Ectodermal cell (in vitro differentiated cells): ENCODE measurements around the gene TGM2.
A peak's percentile ranks its signal among the peaks of the same experiment; 100 is the strongest.

Experiments used
- H3K27ac ChIP-seq: 2 replicates; pipeline ENCODE4 v1.7.0; 2013; ENCODE audit warnings: mild to moderate bottlenecking, low read depth, low read length; ENCODE audit not compliant: insufficient read depth, poor library complexity, severe bottlenecking
- H3K27me3 ChIP-seq: 2 replicates; pipeline ENCODE4 v1.7.0; 2013; ENCODE audit warnings: mild to moderate bottlenecking, low read length; ENCODE audit not compliant: insufficient read depth, control insufficient read depth, poor library complexity, severe bottlenecking
- H3K36me3 ChIP-seq: one replicate; pipeline ENCODE4 v1.7.0; 2013; ENCODE audit warnings: low read length; ENCODE audit not compliant: control insufficient read depth, insufficient read depth
- H3K4me1 ChIP-seq: one replicate; pipeline ENCODE4 v1.7.0; 2013; ENCODE audit warnings: low read length; ENCODE audit not compliant: control insufficient read depth, insufficient read depth
- H3K4me3 ChIP-seq: 2 replicates; pipeline ENCODE4 v1.7.0; 2013; ENCODE audit warnings: low read depth, low read length, control low read depth; ENCODE audit not compliant: insufficient read depth
- H3K9me3 ChIP-seq: 2 replicates; pipeline ENCODE4 v1.7.0; 2013; ENCODE audit warnings: mild to moderate bottlenecking, low read length, moderate library complexity; ENCODE audit not compliant: control insufficient read depth
- WGBS, 2 experiments: methylation state at CpG; one replicate each; pipeline ENCODE4 v1.1.7; 2013; ENCODE audit warnings: missing lambda C conversion rate in 2 of 2; 5-methylcytosine and 5-hydroxymethylcytosine counted together

The TGM2 gene

DNA sequence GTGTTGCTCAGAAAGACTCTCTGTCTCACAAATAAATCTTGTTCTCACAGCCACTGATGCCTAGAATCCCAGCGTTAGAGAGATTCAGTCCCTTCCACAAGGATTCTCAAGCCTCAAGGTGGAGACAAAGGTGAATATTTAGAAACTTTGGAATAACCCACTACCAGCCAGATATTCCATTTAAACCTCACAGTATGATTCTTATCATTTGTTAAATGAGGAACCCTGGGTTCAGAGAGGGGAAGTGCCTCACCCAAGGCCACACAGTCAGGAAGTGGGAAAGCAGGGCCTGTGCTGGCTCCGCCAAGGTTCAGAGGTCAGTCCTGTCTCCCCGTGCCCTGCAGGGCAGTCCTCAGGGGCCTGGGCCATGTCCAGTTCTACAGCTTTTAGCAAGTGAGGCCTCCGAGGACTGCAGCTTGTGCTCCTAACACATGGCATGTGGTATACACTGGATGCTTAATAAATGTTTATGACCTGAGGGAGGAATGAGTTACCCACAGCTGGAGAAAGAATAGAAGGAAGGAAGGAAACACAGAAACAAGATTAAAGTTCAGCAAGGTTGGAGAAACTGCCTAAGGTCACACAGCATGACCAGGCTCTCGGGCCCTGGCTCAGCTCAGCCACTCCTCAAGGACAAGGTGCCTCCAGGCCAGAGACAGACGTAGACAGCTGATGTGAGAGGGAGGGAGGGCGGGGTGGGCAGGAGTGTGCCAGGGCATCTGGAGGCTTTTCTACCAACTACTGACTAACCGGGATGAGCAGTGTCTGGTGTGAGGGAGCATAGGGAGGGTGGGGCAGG is 3.9 kb upstream of the TGM2 start:
- Histone ChIP-seq H3K9me3 (no peaks in the 10 kb centered on the region), H3K4me3 (no peak overlapping the region), H3K27me3 (peaks cover 12% of the 10 kb centered on the region), H3K27ac (no peak overlapping the region), H3K4me1 (peaks cover 17% of the 10 kb centered on the region), H3K36me3 (no peaks in the 10 kb centered on the region)
- WGBS, 2 experiments, result 86 to 87% methylated on average over 7 of the region's 8 CpGs

GRCh38 chr20:38167851-38168760 is 3.0 kb upstream of the TGM2 start:
- peaks cover 12% of the 10 kb centered on the region for H3K27me3 ChIP-seq
- H3K4me3 ChIP-seq, result no peak overlapping the region
- H3K27ac ChIP-seq, result no peak overlapping the region
- no peaks in the 10 kb centered on the region for H3K9me3 ChIP-seq
- H3K36me3 ChIP-seq, result no peaks in the 10 kb centered on the region
- H3K4me1 ChIP-seq, result peaks cover 10% of the 10 kb centered on the region
- 61 to 63% methylated on average over 7 of the region's 7 CpGs for WGBS, 2 experiments

- H3K9me3 ChIP-seq, result no peaks in the 10 kb centered on the region
- peaks cover 10% of the 10 kb centered on the region for H3K4me1 ChIP-seq
- H3K27ac ChIP-seq, result no peak overlapping the region
- H3K36me3 ChIP-seq, result no peaks in the 10 kb centered on the region
- 89 to 94% methylated on average over 8 of the region's 8 CpGs for WGBS, 2 experiments
- H3K27me3 ChIP-seq, result peaks cover 12% of the 10 kb centered on the region
- no peak overlapping the region for H3K4me3 ChIP-seq
Observed at GRCh38 chr20:38167328-38167850, 2.3 kb upstream of the TGM2 start.

GRCh38 chr20:38166703-38167233 is 1.7 kb upstream of the TGM2 start:
- H3K9me3 ChIP-seq, result no peaks in the 10 kb centered on the region
- no peaks in the 10 kb centered on the region for H3K36me3 ChIP-seq
- no peak overlapping the region for H3K27ac ChIP-seq
- H3K4me1 ChIP-seq, result peaks cover 10% of the 10 kb centered on the region
- H3K27me3 ChIP-seq, result peaks cover 12% of the 10 kb centered on the region
- H3K4me3 ChIP-seq, result no peak overlapping the region
- 90 to 92% methylated on average over 11 of the region's 11 CpGs for WGBS, 2 experiments

- H3K9me3 ChIP-seq, result no peaks in the 10 kb centered on the region
- 92 to 93% methylated on average over 11 of the region's 11 CpGs for WGBS, 2 experiments
- H3K4me1 ChIP-seq, result peaks cover 7% of the 10 kb centered on the region
- H3K4me3 ChIP-seq, result no peak overlapping the region
- H3K36me3 ChIP-seq, result no peaks in the 10 kb centered on the region
- H3K27me3 ChIP-seq, result peaks cover 12% of the 10 kb centered on the region
- no peak overlapping the region for H3K27ac ChIP-seq
Observed at GRCh38 chr20:38165966-38166702, 1.1 kb upstream of the TGM2 start.

DNA sequence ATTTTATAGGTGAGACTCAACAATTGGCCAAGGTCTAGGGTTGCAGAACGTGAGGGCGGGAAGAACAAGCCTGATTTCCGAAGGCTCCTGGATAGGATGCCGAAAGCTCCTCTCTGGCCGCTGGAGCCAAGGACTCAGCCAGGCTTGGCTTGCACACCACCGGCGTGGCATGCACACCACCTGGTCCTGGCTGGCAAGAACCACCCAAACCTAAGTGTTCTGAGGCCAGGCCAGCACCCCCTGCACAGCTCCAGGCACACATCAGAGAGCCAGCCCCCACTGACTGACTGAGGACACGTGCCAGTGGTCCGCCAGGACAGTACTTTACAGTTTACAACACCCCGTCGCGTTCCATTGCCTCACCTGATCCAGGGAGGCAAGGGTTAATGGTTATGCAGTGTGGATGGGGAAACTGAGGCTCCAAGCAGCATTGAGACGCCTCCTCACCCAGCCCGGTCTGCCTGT is 414 bp downstream of the TGM2 start:
- peaks cover 5% of the 10 kb centered on the region for H3K4me1 ChIP-seq
- H3K9me3 ChIP-seq, result no peaks in the 10 kb centered on the region
- H3K4me3 ChIP-seq, result peak overlapping the region; percentile 37
- H3K27ac ChIP-seq, result no peak overlapping the region
- H3K27me3 ChIP-seq, result peaks cover 12% of the 10 kb centered on the region
- no peaks in the 10 kb centered on the region for H3K36me3 ChIP-seq
- 76 to 77% methylated on average over 14 of the region's 14 CpGs for WGBS, 2 experiments

DNA sequence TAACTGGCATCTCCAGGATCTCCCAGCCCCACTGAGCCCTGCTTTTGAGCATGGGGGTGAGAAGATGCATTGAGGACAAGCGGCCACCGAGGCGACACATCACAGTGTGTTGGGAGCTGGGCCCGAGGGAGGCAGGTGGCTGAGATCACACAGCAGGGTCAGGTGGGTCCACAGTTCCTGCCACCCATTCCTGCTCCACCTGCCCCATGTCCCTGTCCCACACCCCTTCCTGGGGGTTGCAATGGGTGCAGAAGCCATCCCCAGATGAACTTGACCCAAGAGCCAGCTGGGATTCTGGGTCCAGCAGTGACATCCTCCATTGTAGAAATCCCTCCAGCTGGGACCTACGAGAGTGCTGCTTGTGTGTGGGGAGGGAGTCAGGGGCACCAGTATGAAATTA is 1.0 kb downstream of the TGM2 start:
- Histone ChIP-seq H3K36me3 (no peaks in the 10 kb centered on the region), H3K4me3 (no peak overlapping the region), H3K27ac (no peak overlapping the region), H3K9me3 (no peaks in the 10 kb centered on the region), H3K4me1 (peaks cover 5% of the 10 kb centered on the region), H3K27me3 (peaks cover 12% of the 10 kb centered on the region)
- 96 to 98% methylated on average over 5 of the region's 5 CpGs for WGBS, 2 experiments

GRCh38 chr20:38162878-38163875 is 1.9 kb downstream of the TGM2 start:
- Histone ChIP-seq H3K36me3 (no peaks in the 10 kb centered on the region), H3K9me3 (no peaks in the 10 kb centered on the region), H3K4me1 (peaks cover 11% of the 10 kb centered on the region), H3K27ac (no peak overlapping the region), H3K27me3 (peaks cover 12% of the 10 kb centered on the region), H3K4me3 (no peak overlapping the region)
- 75 to 76% methylated on average over 15 of the region's 15 CpGs for WGBS, 2 experiments

- WGBS, 2 experiments, result 84 to 92% methylated on average over 2 of the region's 2 CpGs
- Histone ChIP-seq H3K4me3 (no peak overlapping the region), H3K27ac (no peak overlapping the region), H3K36me3 (no peaks in the 10 kb centered on the region), H3K9me3 (no peaks in the 10 kb centered on the region), H3K27me3 (peaks cover 12% of the 10 kb centered on the region), H3K4me1 (peaks cover 11% of the 10 kb centered on the region)
Observed at GRCh38 chr20:38162149-38162548, 2.9 kb downstream of the TGM2 start.
